ENCODE measurements around the gene DOCK6.

GRCh38 chr19:11198175-11198534 is 64.2 kb downstream of the DOCK6 start:
- TF ChIP-seq CTCF (IDR thresholded peaks at IDR 0.05) (no peak), POLR2A (IDR thresholded peaks at IDR 0.05) (no peak)

All from sigmoid colon (tissue), 3 donors.